ENCODE results near the gene ZBTB12. TPM values are rescaled to one million over a fixed set of nuclear protein-coding genes. Genes with fewer than 3 reads are reported as not detected.
A peak's percentile ranks its signal among the peaks of the same experiment; 100 is the strongest.

Gene ZBTB12
- total RNA-seq, 1 experiment from 2014 or later: 12.6 TPM

- DNase-seq (ENCODE audit: low spot score): peak; percentile 82
Observed at GRCh38 chr6:31897612-31898382, 4.1 kb downstream of the ZBTB12 start, which contains the start of gene EHMT2. TSS of gene EHMT2 (minus strand) at chr6:31897698. CDS start at chr6:31897677, 21 bp downstream.

- no peak for DNase-seq (ENCODE audit: low spot score)
Observed at GRCh38 chr6:31896856-31897611, 4.9 kb downstream of the ZBTB12 start.

- no peak for DNase-seq (ENCODE audit: low spot score)
Observed at GRCh38 chr6:31896493-31896855, 5.4 kb downstream of the ZBTB12 start.

- no peak for DNase-seq (ENCODE audit: low spot score)
Observed at GRCh38 chr6:31892821-31893220, 9.1 kb downstream of the ZBTB12 start.

- no peak for DNase-seq (ENCODE audit: low spot score)
Observed at GRCh38 chr6:31889331-31889972, 12.4 kb downstream of the ZBTB12 start.

- peak; percentile 25 for DNase-seq (ENCODE audit: low spot score)
Observed at GRCh38 chr6:31888276-31889258, 13.3 kb downstream of the ZBTB12 start.

GRCh38 chr6:31887173-31888007 is 14.5 kb downstream of the ZBTB12 start:
- no peak for DNase-seq (ENCODE audit: low spot score)

GRCh38 chr6:31886541-31886991 is 15.3 kb downstream of the ZBTB12 start:
- no peak for DNase-seq (ENCODE audit: low spot score)

- no peak for DNase-seq (ENCODE audit: low spot score)
Observed at GRCh38 chr6:31884528-31885035, 17.3 kb downstream of the ZBTB12 start.

- no peak for DNase-seq (ENCODE audit: low spot score)
Observed at GRCh38 chr6:31883676-31884075, 18.2 kb downstream of the ZBTB12 start.

- no peak for DNase-seq (ENCODE audit: low spot score)
Observed at GRCh38 chr6:31882344-31882743, 19.5 kb downstream of the ZBTB12 start.

- no peak for DNase-seq (ENCODE audit: low spot score)
Observed at GRCh38 chr6:31881136-31881859, 20.6 kb downstream of the ZBTB12 start.

GRCh38 chr6:31880616-31881015 is 21.3 kb downstream of the ZBTB12 start:
- DNase-seq (ENCODE audit: low spot score): no peak

- DNase-seq (ENCODE audit: low spot score): no peak
Observed at GRCh38 chr6:31879901-31880300, 22.0 kb downstream of the ZBTB12 start.

- no peak for DNase-seq (ENCODE audit: low spot score)
Observed at GRCh38 chr6:31879143-31879542, 22.7 kb downstream of the ZBTB12 start.

- DNase-seq (ENCODE audit: low spot score): peak; percentile 64
Observed at GRCh38 chr6:31878726-31879125, 23.2 kb downstream of the ZBTB12 start, which contains the start of gene SLC44A4. TSS of gene SLC44A4 (minus strand) at chr6:31878997. CDS start at chr6:31878980, 17 bp downstream.

GRCh38 chr6:31878222-31878621 is 23.7 kb downstream of the ZBTB12 start:
- peak; percentile 38 for DNase-seq (ENCODE audit: low spot score)

GRCh38 chr6:31877651-31878161 is 24.2 kb downstream of the ZBTB12 start:
- DNase-seq (ENCODE audit: low spot score): peak; percentile 87

GRCh38 chr6:31877125-31877650 is 24.7 kb downstream of the ZBTB12 start:
- peak; percentile 85 for DNase-seq (ENCODE audit: low spot score)
